ENCODE results near the gene FOXN1. TPM values are rescaled to one million over a fixed set of nuclear protein-coding genes. Genes with fewer than 3 reads are reported as not detected.

FOXN1 gene
- total and polyA plus RNA-seq, 2 of the 4 experiments (the other 2 are of a cell fraction) = not detected

GRCh38 chr17:28544402-28545140, 38.4 kb downstream of the FOXN1 start:
- ATAC-seq (ENCODE audit: low read depth) (no peak), DNase-seq (no peak)
- no peak overlapping the region for H4K5ac ChIP-seq (ENCODE audit: low read depth, low read length)
- H3K4me1 ChIP-seq (ENCODE audit: control insufficient read depth, insufficient read depth, low read length) = no peaks in the 10 kb centered on the region
- H3K27ac ChIP-seq (ENCODE audit: insufficient read depth, low read length) = no peak overlapping the region
- no TSS peak for BruUV-seq (replicated peaks)
- no peaks in the 10 kb centered on the region for H3K9me3 ChIP-seq (ENCODE audit: control insufficient read depth, insufficient read depth, low read length)
- no peak overlapping the region for H3K56ac ChIP-seq (ENCODE audit: extremely low read depth, insufficient read depth, low read length)
- H4K20me1 ChIP-seq (ENCODE audit: insufficient read depth, low read length) = no peaks in the 10 kb centered on the region
- ChIA-PET POLR2A (ENCODE audit: unreplicated experiment) (no interaction called here), CTCF (interaction anchor here (0.6 kb wide), 1 partner anchor 78 kb away, joined by 6 read pairs; no protein-coding TSS in a partner anchor)
- WGBS, 2 experiments (ENCODE audit: extremely low coverage in 2 of 2, insufficient read length in 1 of 2) = 77% methylated on average over 2 of the region's 4 CpGs; no CpG with 5 or more reads in 1 of the 2 experiments
- H2AFZ ChIP-seq (replicated peaks; ENCODE audit: low read length, poor library complexity) = no peak overlapping the region
- H4K8ac ChIP-seq (ENCODE audit: low read depth in 2 of 2, low read length in 2 of 2) = no peak overlapping the region
- no peak overlapping the region for H3K23ac ChIP-seq (ENCODE audit: low read depth, low read length)
- no peak overlapping the region for H2AK5ac ChIP-seq (ENCODE audit: low read depth, low read length)
- H3K36me3 ChIP-seq (ENCODE audit: control insufficient read depth, insufficient read depth, low read length) = peaks cover 8% of the 10 kb centered on the region; the same call in 1 of the 2 replicates
- dilution Hi-C loops (cut with HindIII; ENCODE audit: low sequenced_read_pairs, unreplicated experiment) = no loop called here
- no peak overlapping the region for H3K4me2 ChIP-seq (ENCODE audit: low read depth, low read length)
- peaks cover 3 to 4% of the 10 kb centered on the region in 2 experiments; a peak in 1 of 4 replicates for H3K79me1 ChIP-seq (ENCODE audit: low read depth in 1 of 2, low read length in 2 of 2)
- no peak overlapping the region for H2AK9ac ChIP-seq (replicated peaks; ENCODE audit: low read depth, low read length, poor library complexity)
- no peak overlapping the region for H3K4ac ChIP-seq (ENCODE audit: low read depth, low read length)
- intact Hi-C loops (cut with micrococcal nuclease) = loop anchor here (10.0 kb wide), 1 partner anchor 140 kb away; the partner anchor contains the start of gene SLC46A1
- H4K91ac ChIP-seq (ENCODE audit: insufficient read depth, low read depth, low read length) = no peak overlapping the region
- H2BK15ac ChIP-seq (ENCODE audit: low read depth, low read length) = no peak overlapping the region
- no peak overlapping the region for H3K4me3 ChIP-seq (ENCODE audit: insufficient read depth, low read depth, low read length)
- no peak overlapping the region for H2BK20ac ChIP-seq (ENCODE audit: low read depth, low read length)
- no peak overlapping the region for H3K9ac ChIP-seq (ENCODE audit: low read depth, low read length)
- no peaks in the 10 kb centered on the region for H3K27me3 ChIP-seq (ENCODE audit: control insufficient read depth, insufficient read depth, low read length)
- H2BK5ac ChIP-seq (ENCODE audit: low read depth, low read length, poor library complexity, severe bottlenecking) = no peak overlapping the region
- no peak overlapping the region for H2BK120ac ChIP-seq (ENCODE audit: low read depth, low read length)
- no peak overlapping the region for H3K14ac ChIP-seq (replicated peaks; ENCODE audit: low read depth, low read length)
- in situ Hi-C loops (cut with MboI; ENCODE audit: low sequenced_read_pairs) = no loop called here
- no peaks in the 10 kb centered on the region for H3K9me1 ChIP-seq (ENCODE audit: insufficient read depth, low read length)
- H3K18ac ChIP-seq (ENCODE audit: low read depth, low read length) = no peak overlapping the region
- TF ChIP-seq, protein P1, sequence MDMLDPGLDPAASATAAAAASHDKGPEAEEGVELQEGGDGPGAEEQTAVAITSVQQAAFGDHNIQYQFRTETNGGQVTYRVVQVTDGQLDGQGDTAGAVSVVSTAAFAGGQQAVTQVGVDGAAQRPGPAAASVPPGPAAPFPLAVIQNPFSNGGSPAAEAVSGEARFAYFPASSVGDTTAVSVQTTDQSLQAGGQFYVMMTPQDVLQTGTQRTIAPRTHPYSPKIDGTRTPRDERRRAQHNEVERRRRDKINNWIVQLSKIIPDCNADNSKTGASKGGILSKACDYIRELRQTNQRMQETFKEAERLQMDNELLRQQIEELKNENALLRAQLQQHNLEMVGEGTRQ (IDR thresholded peaks at IDR 0.05; ENCODE audit: low read depth, low read length) = no peak
- TF ChIP-seq MXI1 (IDR thresholded peaks at IDR 0.05; ENCODE audit: borderline replicate concordance, low read depth, low read length) = no peak
- no peak for TF ChIP-seq RCOR1 (IDR thresholded peaks at IDR 0.05; ENCODE audit: insufficient replicate concordance, low read length)
- TF ChIP-seq FOS (IDR thresholded peaks at IDR 0.05; ENCODE audit: low read depth, low read length) = no peak
- TF ChIP-seq BHLHE40 (IDR thresholded peaks at IDR 0.05; ENCODE audit: low read depth, low read length) = no peak
- no peak for TF ChIP-seq NFE2L2 (IDR thresholded peaks at IDR 0.05; ENCODE audit: low read depth, low read length)
- no peak for TF ChIP-seq SMC3 (IDR thresholded peaks at IDR 0.05; ENCODE audit: low read depth, low read length)
- no peak for TF ChIP-seq CHD1 (IDR thresholded peaks at IDR 0.05; ENCODE audit: low read depth, low read length)
- no peak for TF ChIP-seq RAD21 (IDR thresholded peaks at IDR 0.05; ENCODE audit: low read length)
- no peak for TF ChIP-seq MAFK (IDR thresholded peaks at IDR 0.05; ENCODE audit: low read depth, low read length)
- TF ChIP-seq CTCF (conservative IDR thresholded peaks at IDR 0.05; ENCODE audit: low read depth, low read length) = no peak
- no peak for TF ChIP-seq ELK1 (IDR thresholded peaks at IDR 0.05; ENCODE audit: borderline replicate concordance, low read depth, low read length)
- no peak for TF ChIP-seq RFX5 (IDR thresholded peaks at IDR 0.05; ENCODE audit: low read depth, low read length)
- TF ChIP-seq MAZ (IDR thresholded peaks at IDR 0.05; ENCODE audit: borderline replicate concordance, low read depth, low read length) = no peak
- TF ChIP-seq CEBPB (IDR thresholded peaks at IDR 0.05; ENCODE audit: low read depth, low read length) = no peak
